ENCODE measurements around the gene RAB18.

- TF ChIP-seq CTCF (IDR thresholded peaks at IDR 0.05), result no peak
- TF ChIP-seq EZH2 (IDR thresholded peaks at IDR 0.05; ENCODE audit: borderline replicate concordance, insufficient read depth, low read depth, low read length, poor library complexity, severe bottlenecking), result no peak
Measured at GRCh38 chr10:27504808-27505460, 830 bp downstream of the RAB18 start.

All from B cell (primary cell).